SK-N-MC (cell line): ENCODE data around the gene FAM234B.

ENCODE experiments used
- EZH2 ChIP-seq: fragments of 200-600 bp; sonication (generic); IDR thresholded peaks from one replicate; pipeline ENCODE4 v1.6.1; 2017; ENCODE audit warnings: antibody characterized with exemption
- FOXP2 ChIP-seq: optimal IDR thresholded peaks from 2 replicates; pipeline ENCODE3; 2011; ENCODE audit warnings: mild to moderate bottlenecking, moderate library complexity; ENCODE audit not compliant: insufficient read depth; ENCODE audit errors: extremely low read length, control extremely low read depth

DNA sequence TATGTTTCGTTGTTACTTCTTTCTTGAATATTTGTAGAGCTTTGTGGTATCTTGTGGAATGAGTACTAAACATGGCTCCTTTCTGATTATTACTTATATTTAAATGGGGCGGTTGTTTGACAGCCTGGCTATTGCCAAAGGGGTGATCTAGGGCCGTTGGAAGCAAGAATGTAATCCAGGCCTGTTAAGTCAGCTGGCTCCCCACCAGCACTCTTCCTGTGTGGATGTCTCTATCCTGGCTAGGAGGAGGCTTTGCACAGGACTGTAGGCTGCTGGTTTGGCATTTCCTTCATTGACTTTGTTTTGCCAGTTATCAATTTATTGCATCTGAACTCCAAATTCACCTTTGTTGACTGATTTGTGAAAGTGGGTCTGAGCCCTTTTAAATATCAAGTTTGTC is 5.6 kb downstream of the FAM234B start:
- no peak for TF ChIP-seq FOXP2
- TF ChIP-seq EZH2, result no peak
